OCI-LY3 (cell line): Measurements from ENCODE around the gene ATP6V0A4.

ENCODE experiments used
- EZH2phosphoT487 ChIP-seq: fragments of 200-600 bp; shearing (Covaris generic); IDR thresholded peaks from 2 replicates; pipeline ENCODE4 v1.6.1; 2018; ENCODE audit warnings: antibody characterized with exemption, mixed run types, low read depth
- TF ChIP-seq, protein P1 (sequence below): fragments of 200-600, 300-600 bp; sonication (generic); IDR thresholded peaks from 2 replicates; pipeline ENCODE4 v1.5.1; 2014; ENCODE audit warnings: antibody characterized with exemption, low read length, low read depth

DNA sequence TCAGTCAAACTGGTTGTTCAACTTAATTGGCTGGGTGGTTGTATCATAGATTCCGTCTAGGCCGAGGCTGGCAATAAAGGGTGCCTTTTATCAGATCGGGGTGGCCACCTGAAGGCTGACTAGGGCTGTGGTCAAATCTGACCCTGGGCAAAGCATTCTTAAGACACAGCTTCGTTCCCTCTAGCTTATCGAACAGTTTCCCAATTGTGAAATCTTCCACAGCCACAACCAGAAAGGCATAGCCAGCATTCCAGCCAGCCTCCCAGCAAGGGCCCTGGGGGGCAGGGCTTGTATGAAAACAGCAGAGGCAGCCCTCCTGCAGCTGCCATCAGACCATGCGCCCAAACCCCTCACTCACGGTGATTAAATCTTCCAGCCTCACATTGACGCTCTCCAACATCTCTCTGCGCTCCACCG, 42.7 kb downstream of the ATP6V0A4 start:
- TF ChIP-seq, protein P1, sequence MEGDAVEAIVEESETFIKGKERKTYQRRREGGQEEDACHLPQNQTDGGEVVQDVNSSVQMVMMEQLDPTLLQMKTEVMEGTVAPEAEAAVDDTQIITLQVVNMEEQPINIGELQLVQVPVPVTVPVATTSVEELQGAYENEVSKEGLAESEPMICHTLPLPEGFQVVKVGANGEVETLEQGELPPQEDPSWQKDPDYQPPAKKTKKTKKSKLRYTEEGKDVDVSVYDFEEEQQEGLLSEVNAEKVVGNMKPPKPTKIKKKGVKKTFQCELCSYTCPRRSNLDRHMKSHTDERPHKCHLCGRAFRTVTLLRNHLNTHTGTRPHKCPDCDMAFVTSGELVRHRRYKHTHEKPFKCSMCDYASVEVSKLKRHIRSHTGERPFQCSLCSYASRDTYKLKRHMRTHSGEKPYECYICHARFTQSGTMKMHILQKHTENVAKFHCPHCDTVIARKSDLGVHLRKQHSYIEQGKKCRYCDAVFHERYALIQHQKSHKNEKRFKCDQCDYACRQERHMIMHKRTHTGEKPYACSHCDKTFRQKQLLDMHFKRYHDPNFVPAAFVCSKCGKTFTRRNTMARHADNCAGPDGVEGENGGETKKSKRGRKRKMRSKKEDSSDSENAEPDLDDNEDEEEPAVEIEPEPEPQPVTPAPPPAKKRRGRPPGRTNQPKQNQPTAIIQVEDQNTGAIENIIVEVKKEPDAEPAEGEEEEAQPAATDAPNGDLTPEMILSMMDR, result no peak
- TF ChIP-seq EZH2phosphoT487, result no peak
